Measurements from ENCODE around the gene RABGAP1L. TPM values are rescaled to one million over a fixed set of nuclear protein-coding genes. Genes with fewer than 3 reads are reported as not detected.

Gene RABGAP1L
- total and polyA plus RNA-seq, 4 donors: 4.8 to 53.5 (median 18.8) TPM

DNA sequence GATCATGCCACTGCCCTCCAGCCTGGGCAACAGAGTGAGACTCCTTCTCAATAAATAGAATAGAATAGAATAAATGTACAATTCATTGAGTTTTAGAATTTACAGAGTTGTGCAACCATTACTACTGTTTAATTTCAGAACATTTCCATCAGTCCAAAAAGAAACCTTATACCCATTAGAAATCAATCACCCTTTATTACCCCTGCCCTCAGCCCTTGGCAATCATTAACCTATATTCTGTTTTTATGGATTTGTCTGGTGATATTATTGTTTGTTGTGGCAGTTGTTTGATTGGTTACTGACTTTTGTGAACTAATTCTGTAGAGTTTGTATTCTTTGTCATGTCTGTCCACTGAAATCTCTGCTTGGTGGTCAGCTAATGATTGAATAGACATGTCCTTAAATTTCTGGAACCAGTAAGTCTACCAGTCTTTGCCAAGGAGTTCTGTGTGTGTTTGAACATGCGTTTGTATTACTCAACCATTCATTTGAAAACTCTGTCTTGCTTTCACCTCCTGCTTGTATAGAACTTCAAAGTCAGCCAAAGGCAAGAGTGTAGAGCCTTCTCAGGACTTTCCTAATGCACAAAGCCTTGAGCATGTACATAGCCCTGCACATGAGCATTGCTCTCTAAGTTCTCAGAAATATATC, 497.2 kb downstream of the RABGAP1L start:
- Histone ChIP-seq H3K27ac (ENCODE audit: low read depth in 1 of 2, low read length in 2 of 2) (no peak overlapping the region), H3K9me3 (ENCODE audit: control insufficient read depth in 4 of 4, low read length in 3 of 4) (no peaks in the 10 kb centered on the region), H3K4me1 (ENCODE audit: control insufficient read depth in 4 of 4, insufficient read depth in 4 of 4, low read length in 3 of 4) (peaks cover 0 to 5% (median 2%) of the 10 kb centered on the region in 4 donors), H3K27me3 (ENCODE audit: control insufficient read depth in 4 of 4, insufficient read depth in 4 of 4, low read length in 3 of 4) (no peaks in the 10 kb centered on the region), H3K9ac (ENCODE audit: low read depth in 1 of 2, low read length in 2 of 2) (no peak overlapping the region), H3K36me3 (ENCODE audit: control insufficient read depth in 4 of 4, insufficient read depth in 3 of 4, low read depth in 1 of 4, low read length in 3 of 4) (no peaks in the 10 kb centered on the region), H3K4me3 (ENCODE audit: low read depth in 1 of 3, low read length in 3 of 3) (no peak overlapping the region)
- DNase-seq (ENCODE audit: low spot score): no peak
- TF ChIP-seq FOXA1 (IDR thresholded peaks at IDR 0.05) (no peak), YY1 (IDR thresholded peaks at IDR 0.05) (no peak), RXRA (IDR thresholded peaks at IDR 0.05) (peak in 1 of 2 donors; percentile 13), FOXA2 (IDR thresholded peaks at IDR 0.05) (no peak), NR2F2 (IDR thresholded peaks at IDR 0.05) (no peak), HNF4G (IDR thresholded peaks at IDR 0.05) (no peak), SP1 (IDR thresholded peaks at IDR 0.05) (no peak), HNF4A (conservative IDR thresholded peaks at IDR 0.05) (peak in 1 of 2 donors; percentile 26), GABPA (IDR thresholded peaks at IDR 0.05 in 1 of 2, conservative IDR thresholded peaks at IDR 0.05 in 1 of 2) (no peak), JUND (IDR thresholded peaks at IDR 0.05) (no peak)
- TF ChIP-seq, protein P1, sequence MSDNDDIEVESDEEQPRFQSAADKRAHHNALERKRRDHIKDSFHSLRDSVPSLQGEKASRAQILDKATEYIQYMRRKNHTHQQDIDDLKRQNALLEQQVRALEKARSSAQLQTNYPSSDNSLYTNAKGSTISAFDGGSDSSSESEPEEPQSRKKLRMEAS (IDR thresholded peaks at IDR 0.05): no peak
- TF ChIP-seq, protein P2, sequence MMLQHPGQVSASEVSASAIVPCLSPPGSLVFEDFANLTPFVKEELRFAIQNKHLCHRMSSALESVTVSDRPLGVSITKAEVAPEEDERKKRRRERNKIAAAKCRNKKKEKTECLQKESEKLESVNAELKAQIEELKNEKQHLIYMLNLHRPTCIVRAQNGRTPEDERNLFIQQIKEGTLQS (IDR thresholded peaks at IDR 0.05): no peak
- TF ChIP-seq, protein P3, sequence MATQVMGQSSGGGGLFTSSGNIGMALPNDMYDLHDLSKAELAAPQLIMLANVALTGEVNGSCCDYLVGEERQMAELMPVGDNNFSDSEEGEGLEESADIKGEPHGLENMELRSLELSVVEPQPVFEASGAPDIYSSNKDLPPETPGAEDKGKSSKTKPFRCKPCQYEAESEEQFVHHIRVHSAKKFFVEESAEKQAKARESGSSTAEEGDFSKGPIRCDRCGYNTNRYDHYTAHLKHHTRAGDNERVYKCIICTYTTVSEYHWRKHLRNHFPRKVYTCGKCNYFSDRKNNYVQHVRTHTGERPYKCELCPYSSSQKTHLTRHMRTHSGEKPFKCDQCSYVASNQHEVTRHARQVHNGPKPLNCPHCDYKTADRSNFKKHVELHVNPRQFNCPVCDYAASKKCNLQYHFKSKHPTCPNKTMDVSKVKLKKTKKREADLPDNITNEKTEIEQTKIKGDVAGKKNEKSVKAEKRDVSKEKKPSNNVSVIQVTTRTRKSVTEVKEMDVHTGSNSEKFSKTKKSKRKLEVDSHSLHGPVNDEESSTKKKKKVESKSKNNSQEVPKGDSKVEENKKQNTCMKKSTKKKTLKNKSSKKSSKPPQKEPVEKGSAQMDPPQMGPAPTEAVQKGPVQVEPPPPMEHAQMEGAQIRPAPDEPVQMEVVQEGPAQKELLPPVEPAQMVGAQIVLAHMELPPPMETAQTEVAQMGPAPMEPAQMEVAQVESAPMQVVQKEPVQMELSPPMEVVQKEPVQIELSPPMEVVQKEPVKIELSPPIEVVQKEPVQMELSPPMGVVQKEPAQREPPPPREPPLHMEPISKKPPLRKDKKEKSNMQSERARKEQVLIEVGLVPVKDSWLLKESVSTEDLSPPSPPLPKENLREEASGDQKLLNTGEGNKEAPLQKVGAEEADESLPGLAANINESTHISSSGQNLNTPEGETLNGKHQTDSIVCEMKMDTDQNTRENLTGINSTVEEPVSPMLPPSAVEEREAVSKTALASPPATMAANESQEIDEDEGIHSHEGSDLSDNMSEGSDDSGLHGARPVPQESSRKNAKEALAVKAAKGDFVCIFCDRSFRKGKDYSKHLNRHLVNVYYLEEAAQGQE (IDR thresholded peaks at IDR 0.05): no peak
- 32% methylated on average over 1 of the region's 1 CpG for WGBS

DNA sequence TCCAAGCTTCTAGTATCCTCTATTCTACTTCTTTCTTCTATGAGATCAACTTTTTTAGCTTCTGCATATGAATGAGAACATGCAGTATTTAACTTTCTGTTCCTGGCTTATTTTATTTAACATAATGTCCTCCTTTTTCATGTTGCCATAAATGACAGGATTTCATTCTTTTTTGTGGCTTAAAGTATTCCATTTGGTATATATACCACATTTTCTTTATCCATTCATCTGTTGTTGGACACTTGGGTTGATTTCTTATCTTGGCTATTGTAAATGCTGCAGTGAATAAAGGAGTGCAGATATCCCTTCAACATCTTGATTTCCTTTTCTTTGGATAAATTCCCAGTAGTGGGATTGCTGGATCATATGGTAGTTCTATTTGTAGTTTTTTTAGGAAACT, 498.1 kb downstream of the RABGAP1L start:
- Histone ChIP-seq H3K27me3 (ENCODE audit: control insufficient read depth in 4 of 4, insufficient read depth in 4 of 4, low read length in 3 of 4) (no peaks in the 10 kb centered on the region), H3K9me3 (ENCODE audit: control insufficient read depth in 4 of 4, low read length in 3 of 4) (no peaks in the 10 kb centered on the region), H3K36me3 (ENCODE audit: control insufficient read depth in 4 of 4, insufficient read depth in 3 of 4, low read depth in 1 of 4, low read length in 3 of 4) (no peaks in the 10 kb centered on the region), H3K9ac (ENCODE audit: low read depth in 1 of 2, low read length in 2 of 2) (no peak overlapping the region), H3K4me1 (ENCODE audit: control insufficient read depth in 4 of 4, insufficient read depth in 4 of 4, low read length in 3 of 4) (peaks cover 0 to 5% (median 2%) of the 10 kb centered on the region in 4 donors), H3K4me3 (ENCODE audit: low read depth in 1 of 3, low read length in 3 of 3) (no peak overlapping the region), H3K27ac (ENCODE audit: low read depth in 1 of 2, low read length in 2 of 2) (no peak overlapping the region)
- no peak for DNase-seq (ENCODE audit: low spot score)
- TF ChIP-seq, protein P1 (IDR thresholded peaks at IDR 0.05): no peak
- TF ChIP-seq HNF4G (IDR thresholded peaks at IDR 0.05) (no peak), YY1 (IDR thresholded peaks at IDR 0.05) (no peak), HNF4A (conservative IDR thresholded peaks at IDR 0.05) (no peak), TAF1 (conservative IDR thresholded peaks at IDR 0.05) (no peak)
- TF ChIP-seq, protein P2 (IDR thresholded peaks at IDR 0.05): no peak

Measured in liver (tissue), 9 donors.